BLaER1 treated with 17β-estradiol and CSF1 and Interleukin-3, amounts not matched to agents 10 nM and 100 nM (cell line): ENCODE results near the gene OSMR.

Experiments used
- H3K27ac ChIP-seq, 11 experiments: shearing (Covaris generic); formaldehyde crosslinking; 2 replicates each; pipeline ENCODE4 v1.8.1; 2022
- H3K27me3 ChIP-seq, 11 experiments: shearing (Covaris generic); formaldehyde crosslinking; 2 replicates each; pipeline ENCODE4 v1.8.1; 2022
- H3K36me3 ChIP-seq, 11 experiments: shearing (Covaris generic); formaldehyde crosslinking; 2 replicates each; pipeline ENCODE4 v1.8.1; 2022
- H3K4me1 ChIP-seq, 10 experiments: shearing (Covaris generic); formaldehyde crosslinking; 2 replicates each; pipeline ENCODE4 v1.8.1; 2022
- H3K4me2 ChIP-seq, 11 experiments: shearing (Covaris generic); formaldehyde crosslinking; 2 replicates each; pipeline ENCODE4 v1.8.1; 2022
- H3K4me3 ChIP-seq, 10 experiments: shearing (Covaris generic); formaldehyde crosslinking; 2 replicates each; pipeline ENCODE4 v1.8.1; 2022
- H3K9ac ChIP-seq, 11 experiments: shearing (Covaris generic); formaldehyde crosslinking; 2 replicates each; pipeline ENCODE4 v1.8.1; 2022
- H3K9me3 ChIP-seq, 11 experiments: shearing (Covaris generic); formaldehyde crosslinking; replicated peaks in 1 of 11; 2 replicates each; pipeline ENCODE4 v1.8.1; 2022
- H4K20me1 ChIP-seq, 11 experiments: shearing (Covaris generic); formaldehyde crosslinking; 2 replicates each; pipeline ENCODE4 v1.8.1; 2022
- Cebpa-rat ChIP-seq, 11 experiments: shearing (Covaris generic); IDR thresholded peaks; 2 replicates each; pipeline ENCODE4 v1.8.1; 2022

OSMR gene

DNA sequence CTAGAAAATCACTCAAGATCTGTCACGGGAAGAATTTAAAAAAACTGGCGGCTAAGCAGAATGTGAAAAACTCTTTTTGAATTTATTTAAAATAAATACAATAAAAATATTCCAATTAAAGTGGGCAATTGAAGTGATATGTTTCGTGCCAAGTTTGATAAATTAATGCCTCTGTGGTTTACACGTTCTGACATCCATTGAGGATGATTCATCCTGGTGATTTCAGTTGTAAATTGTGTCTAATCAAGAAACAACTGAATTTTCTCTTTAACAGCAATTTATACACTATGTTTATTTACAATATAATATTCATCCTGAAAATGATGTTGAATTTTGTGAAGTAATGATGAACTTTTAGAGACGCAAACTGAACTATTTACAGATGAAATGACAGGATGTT, 21.0 kb upstream of the OSMR start:
- Histone ChIP-seq H3K9ac (peak overlapping the region in 1 of 11 experiments; percentile 48; a peak in 1 of 22 replicates), H3K4me2 (peak overlapping the region in 8 of 11 experiments; percentile 24 to 72 (median 67); a peak in 11 of 22 replicates), H3K9me3 (peaks cover 14 to 38% (median 27%) of the 10 kb centered on the region in 11 experiments), H4K20me1 (no peaks in the 10 kb centered on the region), H3K27ac (peak overlapping the region in 9 of 11 experiments; percentile 16 to 74 (median 58); a peak in 13 of 22 replicates), H3K27me3 (peaks cover 0 to 23% (median 0%) of the 10 kb centered on the region in 11 experiments; a peak in 3 of 22 replicates), H3K4me3 (no peak overlapping the region), H3K36me3 (no peaks in the 10 kb centered on the region), H3K4me1 (peaks cover 9 to 54% (median 48%) of the 10 kb centered on the region in 10 experiments)
- no peak for TF ChIP-seq Cebpa-rat (IDR thresholded peaks at IDR 0.05)

GRCh38 chr5:38825494-38825893, 20.3 kb upstream of the OSMR start:
- peak overlapping the region in 10 of 11 experiments; percentile 16 to 74 (median 57); a peak in 16 of 22 replicates for H3K27ac ChIP-seq
- H3K9ac ChIP-seq: peak overlapping the region in 4 of 11 experiments; percentile 3 to 56 (median 22); a peak in 5 of 22 replicates
- H3K4me3 ChIP-seq: no peak overlapping the region; a peak in 2 of 20 replicates
- peaks cover 9 to 54% (median 48%) of the 10 kb centered on the region in 10 experiments for H3K4me1 ChIP-seq
- peak overlapping the region; percentile 19 to 72 (median 59); a peak in 19 of 22 replicates for H3K4me2 ChIP-seq
- peaks cover 14 to 36% (median 26%) of the 10 kb centered on the region in 11 experiments for H3K9me3 ChIP-seq
- no peaks in the 10 kb centered on the region for H4K20me1 ChIP-seq
- peaks cover 0 to 30% (median 0%) of the 10 kb centered on the region in 11 experiments; a peak in 4 of 22 replicates for H3K27me3 ChIP-seq
- H3K36me3 ChIP-seq: no peaks in the 10 kb centered on the region
- TF ChIP-seq Cebpa-rat (IDR thresholded peaks at IDR 0.05): 0 out of 22 replicates have a peak, but pooled peaks of 2 of the 11 experiments have one; percentile 15 to 17

DNA sequence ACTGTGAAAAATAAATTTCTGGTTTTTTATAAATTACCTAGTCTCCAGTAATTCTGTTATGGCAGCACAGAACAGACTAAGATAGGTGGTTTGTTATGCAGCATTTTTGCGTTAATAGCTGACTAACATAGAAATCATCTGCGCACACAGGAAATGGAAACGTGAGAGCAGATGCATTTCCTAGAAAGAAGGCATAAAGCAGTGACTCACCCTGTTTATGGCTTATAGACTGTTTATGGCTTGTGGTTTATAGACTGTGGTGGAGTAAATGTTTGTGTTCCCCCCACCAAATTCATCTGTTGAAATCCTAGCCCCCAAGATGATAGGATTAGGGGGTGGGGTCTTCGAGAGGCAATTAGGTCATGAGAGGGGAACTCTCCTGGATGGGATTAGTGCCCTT, 18.3 kb upstream of the OSMR start:
- Histone ChIP-seq H3K27ac (peak overlapping the region in 9 of 11 experiments; percentile 5 to 72 (median 58); a peak in 14 of 22 replicates), H4K20me1 (no peaks in the 10 kb centered on the region), H3K4me3 (peak overlapping the region in 1 of 10 experiments; percentile 5; a peak in 2 of 20 replicates), H3K4me2 (peak overlapping the region in 10 of 11 experiments; percentile 4 to 72 (median 62); a peak in 19 of 22 replicates), H3K9ac (no peak overlapping the region), H3K27me3 (peaks cover 0 to 40% (median 0%) of the 10 kb centered on the region in 11 experiments; a peak in 4 of 22 replicates), H3K9me3 (peaks cover 4 to 26% (median 16%) of the 10 kb centered on the region in 11 experiments; a peak in 21 of 22 replicates), H3K36me3 (no peaks in the 10 kb centered on the region), H3K4me1 (peaks cover 9 to 54% (median 48%) of the 10 kb centered on the region in 10 experiments)
- no peak for TF ChIP-seq Cebpa-rat (IDR thresholded peaks at IDR 0.05)

GRCh38 chr5:38830521-38831051, 15.2 kb upstream of the OSMR start:
- Histone ChIP-seq H3K9me3 (peaks cover 0 to 16% (median 13%) of the 10 kb centered on the region in 11 experiments; a peak in 17 of 22 replicates), H3K4me1 (peaks cover 9 to 45% (median 37%) of the 10 kb centered on the region in 10 experiments), H3K4me2 (no peak overlapping the region), H3K27me3 (peaks cover 0 to 40% (median 0%) of the 10 kb centered on the region in 11 experiments; a peak in 4 of 22 replicates), H4K20me1 (no peaks in the 10 kb centered on the region), H3K36me3 (no peaks in the 10 kb centered on the region), H3K4me3 (no peak overlapping the region), H3K9ac (no peak overlapping the region), H3K27ac (no peak overlapping the region)
- no peak for TF ChIP-seq Cebpa-rat (IDR thresholded peaks at IDR 0.05)

DNA sequence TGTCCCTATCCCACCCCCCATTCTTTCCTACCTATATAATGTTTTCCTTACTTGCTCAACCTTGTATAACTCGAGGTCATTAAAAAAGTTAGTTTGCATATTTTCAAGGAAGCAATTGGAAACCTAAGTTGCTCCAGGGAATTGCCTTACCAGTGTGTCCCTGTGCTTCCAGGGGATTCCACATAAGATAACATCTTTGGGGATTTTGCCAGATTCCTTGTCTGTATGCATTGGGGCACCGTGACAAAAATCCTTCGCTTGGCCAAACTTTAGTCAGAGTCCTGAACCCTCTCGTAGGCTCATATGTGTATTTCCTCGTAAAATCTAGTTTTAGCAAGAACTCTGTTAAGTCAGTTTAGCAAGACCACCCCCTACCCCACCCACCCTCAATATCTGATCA, 14.7 kb upstream of the OSMR start:
- Histone ChIP-seq H3K4me2 (no peak overlapping the region), H3K4me3 (no peak overlapping the region), H3K9ac (no peak overlapping the region), H3K4me1 (peaks cover 9 to 45% (median 32%) of the 10 kb centered on the region in 10 experiments), H3K9me3 (peaks cover 0 to 16% (median 13%) of the 10 kb centered on the region in 11 experiments; a peak in 17 of 22 replicates), H3K27ac (no peak overlapping the region), H4K20me1 (no peaks in the 10 kb centered on the region), H3K36me3 (no peaks in the 10 kb centered on the region), H3K27me3 (peaks cover 0 to 40% (median 0%) of the 10 kb centered on the region in 11 experiments; a peak in 4 of 22 replicates)
- no peak for TF ChIP-seq Cebpa-rat (IDR thresholded peaks at IDR 0.05)

DNA sequence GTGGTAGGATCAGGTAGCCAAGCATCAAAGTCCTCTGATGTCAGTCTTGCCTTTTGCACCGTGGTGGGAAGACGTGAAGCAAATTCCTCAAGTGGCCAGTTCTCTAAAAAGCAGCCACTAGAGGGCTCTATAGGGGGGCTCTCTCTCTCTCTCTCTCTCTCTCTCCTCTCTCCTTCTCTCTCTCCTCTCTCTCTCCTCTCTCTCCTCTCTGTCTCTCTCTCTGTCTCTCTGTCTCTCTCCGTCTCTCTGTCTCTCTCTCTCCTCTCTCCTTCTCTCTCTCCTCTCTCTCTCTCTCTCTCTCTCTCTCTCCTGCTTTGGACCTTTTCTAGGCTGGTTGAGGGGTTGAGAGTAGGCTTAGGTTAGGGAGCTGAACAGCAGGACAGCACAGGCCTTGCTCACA, 13.9 kb upstream of the OSMR start:
- H4K20me1 ChIP-seq: no peaks in the 10 kb centered on the region
- H3K4me1 ChIP-seq: peaks cover 9 to 45% (median 24%) of the 10 kb centered on the region in 10 experiments
- H3K27me3 ChIP-seq: peaks cover 0 to 37% (median 0%) of the 10 kb centered on the region in 11 experiments; a peak in 4 of 22 replicates
- peaks cover 0 to 11% (median 10%) of the 10 kb centered on the region in 11 experiments; a peak in 17 of 22 replicates for H3K9me3 ChIP-seq
- no peak overlapping the region for H3K4me3 ChIP-seq
- TF ChIP-seq Cebpa-rat (IDR thresholded peaks at IDR 0.05): no peak
- H3K36me3 ChIP-seq: no peaks in the 10 kb centered on the region
- H3K27ac ChIP-seq: no peak overlapping the region
- H3K4me2 ChIP-seq: no peak overlapping the region
- no peak overlapping the region for H3K9ac ChIP-seq

DNA sequence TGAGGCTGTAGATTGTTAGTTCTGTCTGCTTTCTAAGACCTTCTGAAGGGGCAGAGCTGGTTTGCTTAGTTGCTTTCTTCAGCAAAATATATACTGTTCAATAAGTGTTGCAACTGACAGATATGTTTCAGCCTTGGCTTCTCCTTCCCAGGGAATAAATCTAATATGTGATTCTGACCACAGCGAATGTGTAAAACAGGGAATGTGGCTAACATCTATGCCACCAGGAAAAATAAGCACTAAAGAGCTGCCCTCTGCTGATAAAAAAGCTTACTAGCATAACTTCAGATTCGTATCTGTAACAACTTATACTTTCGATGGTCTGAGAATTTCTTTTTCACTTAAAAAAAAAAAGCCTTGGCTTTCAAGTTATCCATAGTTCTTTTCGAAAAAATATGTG, 13.0 kb upstream of the OSMR start:
- H3K27ac ChIP-seq: no peak overlapping the region
- no peak for TF ChIP-seq Cebpa-rat (IDR thresholded peaks at IDR 0.05)

DNA sequence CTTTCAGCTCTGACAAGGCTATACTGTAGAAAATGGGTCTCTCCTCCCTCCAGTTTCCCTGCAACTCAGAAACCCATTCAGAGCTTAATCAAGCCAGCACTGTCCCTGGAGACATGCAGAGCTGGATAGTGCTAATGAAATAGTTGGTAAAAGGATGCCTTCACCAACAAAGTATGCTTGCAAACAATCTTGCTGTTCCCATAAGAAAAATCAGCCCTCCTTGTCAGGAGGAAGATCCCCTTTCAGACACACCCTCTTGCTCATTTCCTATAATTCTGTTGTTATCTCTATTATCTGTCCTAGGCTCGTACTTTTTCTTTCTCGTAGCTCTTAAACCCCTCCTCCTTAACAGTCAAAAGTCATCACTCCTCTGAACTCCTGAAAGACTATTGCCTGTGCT, 9.9 kb upstream of the OSMR start:
- peak overlapping the region in 6 of 11 experiments; percentile 4 to 71 (median 40); a peak in 9 of 22 replicates for H3K4me2 ChIP-seq

More for the DNA sequence above, 13.0 kb upstream of the OSMR start:
- H3K27me3 ChIP-seq: peaks cover 0 to 36% (median 0%) of the 10 kb centered on the region in 11 experiments; a peak in 4 of 22 replicates
- no peaks in the 10 kb centered on the region for H4K20me1 ChIP-seq
- H3K4me1 ChIP-seq: peaks cover 9 to 37% (median 15%) of the 10 kb centered on the region in 10 experiments
- peaks cover 0 to 2% (median under 1%) of the 10 kb centered on the region in 11 experiments; a peak in 8 of 22 replicates for H3K9me3 ChIP-seq
- no peak overlapping the region for H3K4me2 ChIP-seq
- H3K4me3 ChIP-seq: no peak overlapping the region
- H3K36me3 ChIP-seq: no peaks in the 10 kb centered on the region
- no peak overlapping the region for H3K9ac ChIP-seq

DNA sequence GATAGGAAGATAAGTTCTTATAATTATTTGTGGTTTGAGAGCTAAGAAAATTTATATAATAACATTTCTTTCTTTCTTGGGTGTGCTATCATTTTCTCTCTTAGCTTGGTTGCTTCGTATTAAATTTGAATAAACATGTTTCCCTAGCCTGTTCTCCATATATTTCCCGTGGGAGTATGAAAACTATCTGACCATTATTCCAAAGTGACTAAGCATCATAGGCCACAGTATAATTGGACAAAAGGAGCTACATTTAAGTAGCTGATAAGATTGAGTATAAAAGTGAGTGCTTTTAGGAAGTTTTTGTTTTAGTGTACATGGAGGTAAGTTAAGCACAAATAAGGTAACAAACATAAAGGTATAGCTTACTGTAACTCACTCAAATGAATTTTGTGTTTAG, 8.4 kb upstream of the OSMR start:
- no peaks in the 10 kb centered on the region for H3K36me3 ChIP-seq
- H3K4me1 ChIP-seq: peaks cover 0 to 22% (median 0%) of the 10 kb centered on the region in 10 experiments; a peak in 9 of 20 replicates
- no peaks in the 10 kb centered on the region for H4K20me1 ChIP-seq
- H3K27me3 ChIP-seq: no peaks in the 10 kb centered on the region
- no peak for TF ChIP-seq Cebpa-rat (IDR thresholded peaks at IDR 0.05)
- H3K4me2 ChIP-seq: no peak overlapping the region
- no peak overlapping the region for H3K4me3 ChIP-seq
- H3K9me3 ChIP-seq: no peaks in the 10 kb centered on the region; a peak in 1 of 22 replicates
- H3K9ac ChIP-seq: no peak overlapping the region
- H3K27ac ChIP-seq: no peak overlapping the region

More for the DNA sequence above, 9.9 kb upstream of the OSMR start:
- Histone ChIP-seq H4K20me1 (no peaks in the 10 kb centered on the region), H3K27ac (no peak overlapping the region), H3K36me3 (no peaks in the 10 kb centered on the region), H3K4me1 (peaks cover 0 to 22% (median 0%) of the 10 kb centered on the region in 10 experiments; a peak in 9 of 20 replicates), H3K9me3 (no peaks in the 10 kb centered on the region; a peak in 1 of 22 replicates), H3K27me3 (peaks cover 0 to 10% (median 0%) of the 10 kb centered on the region in 11 experiments; a peak in 3 of 22 replicates), H3K9ac (no peak overlapping the region), H3K4me3 (no peak overlapping the region)
- TF ChIP-seq Cebpa-rat (IDR thresholded peaks at IDR 0.05): no peak
